22Rv1 (cell line): ENCODE measurements around the gene PROK1.

Source experiments
- CTCF ChIP-seq: fragments of 450-650 bp; IDR thresholded peaks from 2 replicates; pipeline ENCODE4 v1.5.1; 2017; ENCODE audit warnings: mild to moderate bottlenecking
- ZFX ChIP-seq: fragments of 450-650 bp; IDR thresholded peaks from 2 replicates; pipeline ENCODE4 v1.6.1; 2017; ENCODE audit warnings: antibody characterized with exemption, borderline replicate concordance

GRCh38 chr1:110449661-110450651 is 993 bp upstream of the PROK1 start:
- TF ChIP-seq CTCF: no peak
- no peak for TF ChIP-seq ZFX
